ENCODE measurements around the gene TEX14.

Gene TEX14

GRCh38 chr17:58595194-58595792 lies 96.6 kb downstream of the TEX14 start:
- Histone ChIP-seq H3K27me3 (ENCODE audit: low read length) (no peaks in the 10 kb centered on the region), H3K79me2 (ENCODE audit: insufficient read depth, low read length) (no peaks in the 10 kb centered on the region), H3K9me2 (replicated peaks; ENCODE audit: insufficient read depth, low read length) (no peaks in the 10 kb centered on the region), H3K9me3 (ENCODE audit: insufficient read depth, low read length) (no peaks in the 10 kb centered on the region), H3K4me3 (ENCODE audit: insufficient read depth, low read length, poor library complexity, severe bottlenecking) (no peak overlapping the region), H2AFZ (ENCODE audit: low read depth, low read length, severe bottlenecking) (no peak overlapping the region), H3K36me3 (ENCODE audit: low read length) (no peaks in the 10 kb centered on the region), H3K9ac (ENCODE audit: low read length) (no peak overlapping the region), H3F3A (ENCODE audit: insufficient read depth) (no peaks in the 10 kb centered on the region), H3K4me2 (ENCODE audit: low read depth, low read length, poor library complexity, severe bottlenecking) (no peak overlapping the region), H3K27ac (ENCODE audit: low read depth, low read length) (no peak overlapping the region), H4K20me1 (ENCODE audit: low read depth, low read length) (no peaks in the 10 kb centered on the region)
- TF ChIP-seq CTCF (IDR thresholded peaks at IDR 0.05; ENCODE audit: insufficient read depth, low read length, poor library complexity, severe bottlenecking) (no peak), EZH2phosphoT487 (conservative IDR thresholded peaks at IDR 0.05; ENCODE audit: low read length) (no peak)

- Histone ChIP-seq H3K9ac (ENCODE audit: low read length) (no peak overlapping the region), H3K36me3 (ENCODE audit: low read length) (no peaks in the 10 kb centered on the region), H3K4me2 (ENCODE audit: low read depth, low read length, poor library complexity, severe bottlenecking) (no peak overlapping the region), H2AFZ (ENCODE audit: low read depth, low read length, severe bottlenecking) (no peak overlapping the region), H3K27me3 (ENCODE audit: low read length) (no peaks in the 10 kb centered on the region), H3K79me2 (ENCODE audit: insufficient read depth, low read length) (no peaks in the 10 kb centered on the region), H3F3A (ENCODE audit: insufficient read depth) (no peaks in the 10 kb centered on the region), H3K9me2 (replicated peaks; ENCODE audit: insufficient read depth, low read length) (no peaks in the 10 kb centered on the region), H3K4me3 (ENCODE audit: insufficient read depth, low read length, poor library complexity, severe bottlenecking) (no peak overlapping the region), H3K27ac (ENCODE audit: low read depth, low read length) (no peak overlapping the region), H3K9me3 (ENCODE audit: insufficient read depth, low read length) (no peaks in the 10 kb centered on the region), H4K20me1 (ENCODE audit: low read depth, low read length) (no peaks in the 10 kb centered on the region)
- TF ChIP-seq EZH2phosphoT487 (conservative IDR thresholded peaks at IDR 0.05; ENCODE audit: low read length) (no peak), CTCF (IDR thresholded peaks at IDR 0.05; ENCODE audit: insufficient read depth, low read length, poor library complexity, severe bottlenecking) (no peak)
These were observed 98.7 kb downstream of the TEX14 start for GRCh38 chr17:58593123-58593522.

- Histone ChIP-seq H3K4me2 (ENCODE audit: low read depth, low read length, poor library complexity, severe bottlenecking) (no peak overlapping the region), H3K9me2 (replicated peaks; ENCODE audit: insufficient read depth, low read length) (no peaks in the 10 kb centered on the region), H3K9me3 (ENCODE audit: insufficient read depth, low read length) (no peaks in the 10 kb centered on the region), H3K4me3 (ENCODE audit: insufficient read depth, low read length, poor library complexity, severe bottlenecking) (no peak overlapping the region), H3K79me2 (ENCODE audit: insufficient read depth, low read length) (no peaks in the 10 kb centered on the region), H2AFZ (ENCODE audit: low read depth, low read length, severe bottlenecking) (no peak overlapping the region), H3K36me3 (ENCODE audit: low read length) (no peaks in the 10 kb centered on the region), H3F3A (ENCODE audit: insufficient read depth) (no peaks in the 10 kb centered on the region), H3K27ac (ENCODE audit: low read depth, low read length) (no peak overlapping the region), H3K9ac (ENCODE audit: low read length) (no peak overlapping the region), H4K20me1 (ENCODE audit: low read depth, low read length) (no peaks in the 10 kb centered on the region), H3K27me3 (ENCODE audit: low read length) (no peaks in the 10 kb centered on the region)
- no peak for TF ChIP-seq CTCF (IDR thresholded peaks at IDR 0.05; ENCODE audit: insufficient read depth, low read length, poor library complexity, severe bottlenecking)
- TF ChIP-seq EZH2phosphoT487 (conservative IDR thresholded peaks at IDR 0.05; ENCODE audit: low read length), result no peak
These were observed 100.4 kb downstream of the TEX14 start for GRCh38 chr17:58591455-58591854.

All from SU-DHL-6 (cell line).